ENCODE results near the gene SERHL2.
"Not testable (repeated sequence)": the region's sequence is repeated elsewhere in the genome, so short reads cannot be mapped to it uniquely, and the experiment has no call there.

SERHL2 gene

GRCh38 chr22:42562684-42563083 is 8.9 kb downstream of the SERHL2 start:
- H3K4me3 ChIP-seq (replicated peaks; ENCODE audit: low read depth, low read length), result no peak overlapping the region

GRCh38 chr22:42563943-42564342 is 10.2 kb downstream of the SERHL2 start:
- H3K4me3 ChIP-seq (replicated peaks; ENCODE audit: low read depth, low read length); DNase-seq (ENCODE audit: low read depth): not testable (repeated sequence)

More at GRCh38 chr22:42562684-42563083, 8.9 kb downstream of the SERHL2 start:
- no peak for DNase-seq (ENCODE audit: low read depth)
- TF ChIP-seq CTCF (IDR thresholded peaks at IDR 0.05; ENCODE audit: low read length, missing control alignments), result no peak

GRCh38 chr22:42564699-42565098 is 10.9 kb downstream of the SERHL2 start:
- no peak for DNase-seq (ENCODE audit: low read depth)
- no peak overlapping the region for H3K4me3 ChIP-seq (replicated peaks; ENCODE audit: low read depth, low read length)
- no peak for TF ChIP-seq CTCF (IDR thresholded peaks at IDR 0.05; ENCODE audit: low read length, missing control alignments)

- no peak for DNase-seq (ENCODE audit: low read depth)
- no peak overlapping the region for H3K4me3 ChIP-seq (replicated peaks; ENCODE audit: low read depth, low read length)
- TF ChIP-seq CTCF (IDR thresholded peaks at IDR 0.05; ENCODE audit: low read length, missing control alignments), result no peak
Observed at GRCh38 chr22:42565956-42566355, 12.2 kb downstream of the SERHL2 start.

GRCh38 chr22:42567950-42568349 is 14.2 kb downstream of the SERHL2 start:
- not testable (repeated sequence) for DNase-seq (ENCODE audit: low read depth); H3K4me3 ChIP-seq (replicated peaks; ENCODE audit: low read depth, low read length)

GRCh38 chr22:42570580-42570979 is 16.8 kb downstream of the SERHL2 start:
- H3K4me3 ChIP-seq (replicated peaks; ENCODE audit: low read depth, low read length); DNase-seq (ENCODE audit: low read depth): not testable (repeated sequence)

GRCh38 chr22:42571068-42571467 is 17.3 kb downstream of the SERHL2 start:
- H3K4me3 ChIP-seq (replicated peaks; ENCODE audit: low read depth, low read length); DNase-seq (ENCODE audit: low read depth): not testable (repeated sequence)

GRCh38 chr22:42574046-42574445 is 20.3 kb downstream of the SERHL2 start:
- H3K4me3 ChIP-seq (replicated peaks; ENCODE audit: low read depth, low read length); DNase-seq (ENCODE audit: low read depth): not testable (repeated sequence)

- not testable (repeated sequence) for H3K4me3 ChIP-seq (replicated peaks; ENCODE audit: low read depth, low read length); DNase-seq (ENCODE audit: low read depth)
Observed at GRCh38 chr22:42574468-42574867, 20.7 kb downstream of the SERHL2 start.

GRCh38 chr22:42575996-42576574 is 22.3 kb downstream of the SERHL2 start:
- not testable (repeated sequence) for DNase-seq (ENCODE audit: low read depth); H3K4me3 ChIP-seq (replicated peaks; ENCODE audit: low read depth, low read length)

GRCh38 chr22:42577141-42577540 is 23.4 kb downstream of the SERHL2 start:
- DNase-seq (ENCODE audit: low read depth); H3K4me3 ChIP-seq (replicated peaks; ENCODE audit: low read depth, low read length): not testable (repeated sequence)

All from fibroblast of pulmonary artery (primary cell).